ENCODE results near the gene MSTN.

MSTN gene

GRCh38 chr2:190097115-190097514 lies 34.6 kb upstream of the MSTN start:
- TF ChIP-seq ZC3H10 (CRISPR knock-in tag; IDR thresholded peaks at IDR 0.05) (no peak), SNAI2 (CRISPR knock-in tag; IDR thresholded peaks at IDR 0.05) (no peak), TOX (CRISPR knock-in tag; IDR thresholded peaks at IDR 0.05; ENCODE audit: borderline replicate concordance) (no peak), ZNF70 (CRISPR knock-in tag; IDR thresholded peaks at IDR 0.05) (no peak), TCF4 (CRISPR knock-in tag; IDR thresholded peaks at IDR 0.05; ENCODE audit: borderline replicate concordance) (no peak), RARB (CRISPR knock-in tag; IDR thresholded peaks at IDR 0.05) (no peak), ISL1 (CRISPR knock-in tag; IDR thresholded peaks at IDR 0.05) (no peak), POU6F1 (CRISPR knock-in tag; IDR thresholded peaks at IDR 0.05; ENCODE audit: borderline replicate concordance, low read depth) (no peak), BACH2 (CRISPR knock-in tag; IDR thresholded peaks at IDR 0.05; ENCODE audit: borderline replicate concordance) (no peak), PATZ1 (CRISPR knock-in tag; IDR thresholded peaks at IDR 0.05; ENCODE audit: borderline replicate concordance) (no peak), ZNF565 (CRISPR knock-in tag; conservative IDR thresholded peaks at IDR 0.05; ENCODE audit: low read depth) (no peak), OSR1 (CRISPR knock-in tag; IDR thresholded peaks at IDR 0.05) (no peak)
- TF ChIP-seq, protein P1, sequence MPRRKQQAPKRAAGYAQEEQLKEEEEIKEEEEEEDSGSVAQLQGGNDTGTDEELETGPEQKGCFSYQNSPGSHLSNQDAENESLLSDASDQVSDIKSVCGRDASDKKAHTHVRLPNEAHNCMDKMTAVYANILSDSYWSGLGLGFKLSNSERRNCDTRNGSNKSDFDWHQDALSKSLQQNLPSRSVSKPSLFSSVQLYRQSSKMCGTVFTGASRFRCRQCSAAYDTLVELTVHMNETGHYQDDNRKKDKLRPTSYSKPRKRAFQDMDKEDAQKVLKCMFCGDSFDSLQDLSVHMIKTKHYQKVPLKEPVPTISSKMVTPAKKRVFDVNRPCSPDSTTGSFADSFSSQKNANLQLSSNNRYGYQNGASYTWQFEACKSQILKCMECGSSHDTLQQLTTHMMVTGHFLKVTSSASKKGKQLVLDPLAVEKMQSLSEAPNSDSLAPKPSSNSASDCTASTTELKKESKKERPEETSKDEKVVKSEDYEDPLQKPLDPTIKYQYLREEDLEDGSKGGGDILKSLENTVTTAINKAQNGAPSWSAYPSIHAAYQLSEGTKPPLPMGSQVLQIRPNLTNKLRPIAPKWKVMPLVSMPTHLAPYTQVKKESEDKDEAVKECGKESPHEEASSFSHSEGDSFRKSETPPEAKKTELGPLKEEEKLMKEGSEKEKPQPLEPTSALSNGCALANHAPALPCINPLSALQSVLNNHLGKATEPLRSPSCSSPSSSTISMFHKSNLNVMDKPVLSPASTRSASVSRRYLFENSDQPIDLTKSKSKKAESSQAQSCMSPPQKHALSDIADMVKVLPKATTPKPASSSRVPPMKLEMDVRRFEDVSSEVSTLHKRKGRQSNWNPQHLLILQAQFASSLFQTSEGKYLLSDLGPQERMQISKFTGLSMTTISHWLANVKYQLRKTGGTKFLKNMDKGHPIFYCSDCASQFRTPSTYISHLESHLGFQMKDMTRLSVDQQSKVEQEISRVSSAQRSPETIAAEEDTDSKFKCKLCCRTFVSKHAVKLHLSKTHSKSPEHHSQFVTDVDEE (CRISPR knock-in tag; IDR thresholded peaks at IDR 0.05): no peak
- no peak for ATAC-seq

GRCh38 chr2:190094316-190094871 lies 31.9 kb upstream of the MSTN start:
- no peak for ATAC-seq
- no peak for TF ChIP-seq ZFP30 (CRISPR knock-in tag; IDR thresholded peaks at IDR 0.05)
- TF ChIP-seq ISL1 (CRISPR knock-in tag; IDR thresholded peaks at IDR 0.05): no peak
- no peak for TF ChIP-seq CSRNP3 (CRISPR knock-in tag; IDR thresholded peaks at IDR 0.05)
- no peak for TF ChIP-seq OSR1 (CRISPR knock-in tag; IDR thresholded peaks at IDR 0.05)
- TF ChIP-seq RARB (CRISPR knock-in tag; IDR thresholded peaks at IDR 0.05): no peak
- no peak for TF ChIP-seq POU6F1 (CRISPR knock-in tag; IDR thresholded peaks at IDR 0.05; ENCODE audit: borderline replicate concordance, low read depth)
- TF ChIP-seq ARNTL (CRISPR knock-in tag; IDR thresholded peaks at IDR 0.05; ENCODE audit: borderline replicate concordance, low read depth): no peak
- no peak for TF ChIP-seq CREB5 (CRISPR knock-in tag; IDR thresholded peaks at IDR 0.05; ENCODE audit: low read depth)
- TF ChIP-seq, protein P1 (CRISPR knock-in tag; IDR thresholded peaks at IDR 0.05): no peak
- TF ChIP-seq PPARA (CRISPR knock-in tag; IDR thresholded peaks at IDR 0.05; ENCODE audit: borderline replicate concordance): no peak
- TF ChIP-seq SNAI2 (CRISPR knock-in tag; IDR thresholded peaks at IDR 0.05): no peak
- TF ChIP-seq TCF4 (CRISPR knock-in tag; IDR thresholded peaks at IDR 0.05; ENCODE audit: borderline replicate concordance): no peak
- TF ChIP-seq ZNF70 (CRISPR knock-in tag; IDR thresholded peaks at IDR 0.05): no peak
- no peak for TF ChIP-seq BACH2 (CRISPR knock-in tag; IDR thresholded peaks at IDR 0.05; ENCODE audit: borderline replicate concordance)
- TF ChIP-seq ZFP3 (CRISPR knock-in tag; IDR thresholded peaks at IDR 0.05): no peak
- no peak for TF ChIP-seq ESRRG (CRISPR knock-in tag; IDR thresholded peaks at IDR 0.05)
- no peak for TF ChIP-seq PATZ1 (CRISPR knock-in tag; IDR thresholded peaks at IDR 0.05; ENCODE audit: borderline replicate concordance)
- TF ChIP-seq CSDC2 (CRISPR knock-in tag; IDR thresholded peaks at IDR 0.05): no peak
